Mesendoderm (in vitro differentiated cells): ENCODE measurements around the gene ICAM4.

ENCODE experiments used
- DNase-seq: peaks from one replicate; pipeline ENCODE4 v3.0.0; 2013
- H2AK5ac ChIP-seq: 2 replicates; pipeline ENCODE4 v1.6.1; 2013; ENCODE audit warnings: low read length, inconsistent platforms
- H2BK120ac ChIP-seq: 2 replicates; pipeline ENCODE4 v1.6.1; 2013; ENCODE audit warnings: low read depth, mild to moderate bottlenecking, low read length, moderate library complexity, mixed read lengths
- H2BK15ac ChIP-seq: replicated peaks from 2 replicates; pipeline ENCODE4 v1.6.1; 2013; ENCODE audit warnings: low read depth, mild to moderate bottlenecking, moderate library complexity
- H2BK5ac ChIP-seq: 2 replicates; pipeline ENCODE4 v1.6.1; 2013; ENCODE audit warnings: low read length, inconsistent platforms
- H3K18ac ChIP-seq: 2 replicates; pipeline ENCODE4 v1.6.1; 2013; ENCODE audit warnings: mild to moderate bottlenecking, low read length, mixed read lengths
- H3K23ac ChIP-seq: one replicate; pipeline ENCODE4 v1.6.1; 2013; ENCODE audit warnings: low read length
- H3K27ac ChIP-seq: 2 replicates; pipeline ENCODE4 v1.5.1; 2013; ENCODE audit warnings: low read depth, mild to moderate bottlenecking, inconsistent platforms, low read length, moderate library complexity
- H3K27me3 ChIP-seq: 2 replicates; pipeline ENCODE4 v1.6.1; 2013; ENCODE audit warnings: low read length, control low read depth, mild to moderate bottlenecking, inconsistent platforms; ENCODE audit not compliant: insufficient read depth, poor library complexity
- H3K36me3 ChIP-seq: 2 replicates; pipeline ENCODE4 v1.6.1; 2013; ENCODE audit warnings: low read length, inconsistent platforms; ENCODE audit not compliant: control insufficient read depth, insufficient read depth
- H3K4ac ChIP-seq: one replicate; pipeline ENCODE4 v1.6.1; 2013; ENCODE audit warnings: low read depth, mild to moderate bottlenecking, low read length, moderate library complexity
- H3K4me1 ChIP-seq: 2 replicates; pipeline ENCODE4 v1.6.1; 2013; ENCODE audit warnings: low read depth, low read length, inconsistent platforms; ENCODE audit not compliant: control insufficient read depth
- H3K4me2 ChIP-seq: 2 replicates; pipeline ENCODE4 v1.6.1; 2013; ENCODE audit warnings: low read length
- H3K4me3 ChIP-seq: 2 replicates; pipeline ENCODE4 v1.5.1; 2013; ENCODE audit warnings: mild to moderate bottlenecking, low read length
- H3K56ac ChIP-seq: one replicate; pipeline ENCODE4 v1.6.1; 2013; ENCODE audit warnings: low read length
- H3K79me1 ChIP-seq: 2 replicates; pipeline ENCODE4 v1.6.1; 2013; ENCODE audit warnings: low read length, inconsistent platforms
- H3K79me2 ChIP-seq: 2 replicates; pipeline ENCODE4 v1.6.1; 2013; ENCODE audit warnings: mild to moderate bottlenecking, low read length; ENCODE audit not compliant: control insufficient read depth, insufficient read depth
- H3K9ac ChIP-seq: 2 replicates; pipeline ENCODE4 v1.6.1; 2013; ENCODE audit warnings: low read length, inconsistent platforms
- H4K5ac ChIP-seq: one replicate; pipeline ENCODE4 v1.6.1; 2013; ENCODE audit warnings: low read length
- H4K8ac ChIP-seq: one replicate; pipeline ENCODE4 v1.6.1; 2013; ENCODE audit warnings: low read depth, mild to moderate bottlenecking, control low read depth, low read length, moderate library complexity
- WGBS: extraction: QIAGEN DNeasy Blood & Tissue Kit; methylation state at CpG from one replicate; pipeline ENCODE4 v1.1.7; 2013; ENCODE audit warnings: low lambda C conversion rate, missing lambda C conversion rate; ENCODE audit not compliant: insufficient coverage; ENCODE audit errors: extremely low coverage; 5-methylcytosine and 5-hydroxymethylcytosine counted together

Gene ICAM4

DNA sequence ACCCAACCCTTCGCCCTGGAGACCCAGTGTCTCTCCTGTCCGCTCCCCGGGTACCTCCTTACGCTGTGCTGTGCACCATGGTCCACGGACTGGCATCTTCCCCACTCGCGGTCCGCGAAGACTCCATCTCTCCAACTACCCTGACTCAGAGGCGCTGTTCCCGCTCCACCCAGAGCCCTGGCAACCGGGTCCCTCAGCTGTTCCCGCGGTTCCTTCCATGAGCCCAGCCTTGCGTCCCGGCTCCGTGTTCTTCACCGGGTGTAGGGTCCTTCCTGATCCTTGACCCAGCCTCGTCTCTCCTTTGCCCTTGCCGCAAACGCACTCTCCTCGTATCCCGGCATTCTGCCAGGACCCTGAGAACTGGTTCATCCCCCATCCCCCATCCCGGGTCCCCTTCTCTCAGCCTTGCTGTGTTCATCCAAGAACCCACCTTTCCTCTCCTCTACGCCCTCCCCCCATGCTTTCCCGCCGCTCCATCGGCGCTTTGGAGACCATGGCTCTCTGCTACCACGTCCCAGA is 3.7 kb downstream of the ICAM4 start:
- no peak overlapping the region for H3K4ac ChIP-seq
- no peak overlapping the region for H2BK120ac ChIP-seq
- no peak overlapping the region for H2BK15ac ChIP-seq
- H3K9ac ChIP-seq: peak overlapping the region; percentile 36
- H2BK5ac ChIP-seq: no peak overlapping the region
- H3K36me3 ChIP-seq: no peaks in the 10 kb centered on the region
- no CpG with 5 or more reads among the region's 30 CpGs for WGBS
- peak overlapping the region; percentile 66 for H3K23ac ChIP-seq
- no peaks in the 10 kb centered on the region for H3K79me1 ChIP-seq
- H3K4me1 ChIP-seq: peaks cover 5% of the 10 kb centered on the region
- H3K27ac ChIP-seq: no peak overlapping the region
- H4K8ac ChIP-seq: no peak overlapping the region
- H3K27me3 ChIP-seq: peaks cover 43% of the 10 kb centered on the region
- no peak overlapping the region for H3K4me3 ChIP-seq
- H3K4me2 ChIP-seq: peak overlapping the region; percentile 59
- H3K18ac ChIP-seq: no peak overlapping the region
- no peaks in the 10 kb centered on the region for H3K79me2 ChIP-seq
- DNase-seq: peak; percentile 21
- H4K5ac ChIP-seq: no peak overlapping the region
- H2AK5ac ChIP-seq: no peak overlapping the region
- peak overlapping the region; percentile 5 for H3K56ac ChIP-seq

DNA sequence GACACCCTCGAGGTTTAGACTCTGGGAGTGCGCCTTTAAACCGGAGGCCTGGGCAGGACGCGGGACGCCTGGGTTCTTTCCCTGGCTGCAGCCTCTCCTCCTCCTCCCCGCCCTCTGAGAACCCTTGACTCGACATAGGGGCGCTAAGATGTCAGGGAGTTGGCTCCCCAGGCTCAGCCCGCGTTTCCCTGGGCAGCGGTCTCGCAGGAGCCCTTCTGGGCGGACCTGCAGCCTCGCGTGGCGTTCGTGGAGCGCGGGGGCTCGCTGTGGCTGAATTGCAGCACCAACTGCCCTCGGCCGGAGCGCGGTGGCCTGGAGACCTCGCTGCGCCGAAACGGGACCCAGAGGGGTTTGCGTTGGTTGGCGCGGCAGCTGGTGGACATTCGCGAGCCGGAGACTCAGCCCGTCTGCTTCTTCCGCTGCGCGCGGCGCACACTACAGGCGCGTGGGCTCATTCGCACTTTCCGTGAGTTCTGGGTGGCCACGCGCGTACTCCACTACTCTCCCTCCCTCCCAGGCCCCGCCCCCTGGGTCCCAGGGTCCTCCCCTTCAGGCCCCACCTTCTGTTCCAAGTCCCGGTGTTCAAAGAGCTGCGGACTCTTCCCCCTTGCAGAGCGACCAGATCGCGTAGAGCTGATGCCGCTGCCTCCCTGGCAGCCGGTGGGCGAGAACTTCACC is 4.3 kb downstream of the ICAM4 start:
- Histone ChIP-seq H3K4ac (no peak overlapping the region), H3K79me2 (no peaks in the 10 kb centered on the region), H4K8ac (no peak overlapping the region), H2AK5ac (no peak overlapping the region), H3K4me1 (peaks cover 5% of the 10 kb centered on the region), H3K9ac (peak overlapping the region; percentile 32), H3K23ac (peak overlapping the region; percentile 66), H3K27me3 (peaks cover 48% of the 10 kb centered on the region), H2BK5ac (no peak overlapping the region), H3K18ac (no peak overlapping the region), H3K4me3 (no peak overlapping the region), H3K4me2 (peak overlapping the region; percentile 59), H2BK120ac (no peak overlapping the region), H3K79me1 (no peaks in the 10 kb centered on the region), H4K5ac (no peak overlapping the region), H2BK15ac (no peak overlapping the region), H3K36me3 (no peaks in the 10 kb centered on the region), H3K56ac (peak overlapping the region; percentile 64), H3K27ac (no peak overlapping the region)
- WGBS: no CpG with 5 or more reads among the region's 57 CpGs
- DNase-seq: peak; percentile 60

DNA sequence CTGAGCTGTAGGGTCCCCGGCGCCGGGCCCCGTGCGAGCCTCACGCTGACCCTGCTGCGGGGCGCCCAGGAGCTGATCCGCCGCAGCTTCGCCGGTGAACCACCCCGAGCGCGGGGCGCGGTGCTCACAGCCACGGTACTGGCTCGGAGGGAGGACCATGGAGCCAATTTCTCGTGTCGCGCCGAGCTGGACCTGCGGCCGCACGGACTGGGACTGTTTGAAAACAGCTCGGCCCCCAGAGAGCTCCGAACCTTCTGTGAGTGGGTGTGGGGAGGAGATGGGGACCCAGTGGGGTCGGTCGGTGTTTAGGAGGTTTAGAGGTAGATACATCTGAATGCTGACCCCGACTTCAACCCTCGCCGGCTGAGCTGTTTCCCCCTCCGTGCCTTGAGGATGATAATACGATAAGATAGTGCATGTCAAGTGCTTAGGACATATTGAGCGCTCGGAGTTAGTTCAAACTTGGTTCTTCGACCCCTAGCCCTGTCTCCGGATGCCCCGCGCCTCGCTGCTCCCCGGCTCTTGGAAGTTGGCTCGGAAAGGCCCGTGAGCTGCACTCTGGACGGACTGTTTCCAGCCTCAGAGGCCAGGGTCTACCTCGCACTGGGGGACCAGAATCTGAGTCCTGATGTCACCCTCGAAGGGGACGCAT is 4.9 kb downstream of the ICAM4 start:
- Histone ChIP-seq H3K27me3 (peaks cover 52% of the 10 kb centered on the region), H3K4me3 (no peak overlapping the region), H4K8ac (no peak overlapping the region), H2BK120ac (no peak overlapping the region), H4K5ac (no peak overlapping the region), H2AK5ac (no peak overlapping the region), H3K4ac (no peak overlapping the region), H3K23ac (no peak overlapping the region), H3K79me2 (no peaks in the 10 kb centered on the region), H3K18ac (no peak overlapping the region), H3K9ac (peak overlapping the region; percentile 43), H3K79me1 (no peaks in the 10 kb centered on the region), H3K4me2 (peak overlapping the region; percentile 59), H2BK15ac (no peak overlapping the region), H3K4me1 (peaks cover 5% of the 10 kb centered on the region), H3K36me3 (no peaks in the 10 kb centered on the region), H3K56ac (peak overlapping the region; percentile 64), H3K27ac (no peak overlapping the region), H2BK5ac (no peak overlapping the region)
- WGBS: no CpG with 5 or more reads among the region's 49 CpGs
- DNase-seq: no peak

DNA sequence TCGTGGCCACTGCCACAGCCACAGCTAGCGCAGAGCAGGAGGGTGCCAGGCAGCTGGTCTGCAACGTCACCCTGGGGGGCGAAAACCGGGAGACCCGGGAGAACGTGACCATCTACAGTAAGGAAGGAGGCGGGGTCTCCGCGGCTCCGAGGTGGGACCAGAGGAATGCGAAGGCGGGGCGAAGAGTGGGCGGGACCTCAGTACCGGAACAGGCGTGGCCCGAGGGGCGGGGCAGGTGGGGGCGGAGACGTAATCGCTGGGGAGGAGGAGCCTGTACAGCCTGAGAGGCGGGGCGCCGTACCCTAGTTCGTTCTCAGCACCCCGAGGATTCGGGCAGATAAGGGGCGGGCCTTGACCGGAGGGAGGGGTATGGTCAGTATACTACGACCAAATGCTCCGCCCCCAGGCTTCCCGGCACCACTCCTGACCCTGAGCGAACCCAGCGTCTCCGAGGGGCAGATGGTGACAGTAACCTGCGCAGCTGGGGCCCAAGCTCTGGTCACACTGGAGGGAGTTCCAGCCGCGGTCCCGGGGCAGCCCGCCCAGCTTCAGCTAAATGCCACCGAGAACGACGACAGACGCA is 5.5 kb downstream of the ICAM4 start:
- Histone ChIP-seq H3K79me2 (no peaks in the 10 kb centered on the region), H3K23ac (no peak overlapping the region), H2BK5ac (no peak overlapping the region), H3K4me2 (peak overlapping the region; percentile 61), H4K8ac (no peak overlapping the region), H3K27me3 (peaks cover 53% of the 10 kb centered on the region), H2BK120ac (no peak overlapping the region), H3K79me1 (no peaks in the 10 kb centered on the region), H3K27ac (no peak overlapping the region), H4K5ac (no peak overlapping the region), H2AK5ac (no peak overlapping the region), H3K18ac (no peak overlapping the region), H3K4me1 (peaks cover 5% of the 10 kb centered on the region), H3K4me3 (no peak overlapping the region), H3K9ac (peak overlapping the region; percentile 5), H3K56ac (peak overlapping the region; percentile 34), H2BK15ac (no peak overlapping the region), H3K36me3 (no peaks in the 10 kb centered on the region), H3K4ac (no peak overlapping the region)
- WGBS: no CpG with 5 or more reads among the region's 45 CpGs
- DNase-seq: peak; percentile 89

DNA sequence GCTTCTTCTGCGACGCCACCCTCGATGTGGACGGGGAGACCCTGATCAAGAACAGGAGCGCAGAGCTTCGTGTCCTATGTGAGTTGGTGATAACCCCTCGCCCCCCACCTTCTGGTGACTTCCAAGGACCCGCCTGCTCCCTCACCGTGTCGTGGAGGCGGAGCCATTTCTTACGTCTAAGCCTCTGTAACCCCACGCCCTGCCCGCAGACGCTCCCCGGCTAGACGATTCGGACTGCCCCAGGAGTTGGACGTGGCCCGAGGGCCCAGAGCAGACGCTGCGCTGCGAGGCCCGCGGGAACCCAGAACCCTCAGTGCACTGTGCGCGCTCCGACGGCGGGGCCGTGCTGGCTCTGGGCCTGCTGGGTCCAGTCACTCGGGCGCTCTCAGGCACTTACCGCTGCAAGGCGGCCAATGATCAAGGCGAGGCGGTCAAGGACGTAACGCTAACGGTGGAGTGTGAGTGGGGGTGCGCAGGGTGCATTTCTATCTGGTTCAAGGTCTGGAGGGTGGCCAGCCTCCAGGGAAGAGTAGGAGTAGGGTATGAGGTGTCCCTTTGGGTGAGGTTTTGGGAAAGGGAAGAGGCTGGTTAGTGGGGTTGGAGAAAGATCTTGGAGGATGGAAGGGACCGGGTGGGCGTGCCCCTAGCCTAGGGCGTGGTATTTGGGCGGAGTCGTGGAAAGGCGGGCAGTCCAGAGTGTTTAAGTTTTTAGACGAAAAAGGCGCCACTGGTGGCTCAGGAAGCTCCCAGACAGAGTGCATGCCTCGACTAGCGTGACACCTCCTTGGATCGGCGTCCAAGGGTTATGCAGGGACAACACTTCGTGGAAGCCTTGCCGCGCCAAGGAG is 6.3 kb downstream of the ICAM4 start:
- peak overlapping the region; percentile 61 for H3K4me2 ChIP-seq
- H3K18ac ChIP-seq: no peak overlapping the region
- H3K36me3 ChIP-seq: no peaks in the 10 kb centered on the region
- H2BK120ac ChIP-seq: no peak overlapping the region
- H3K4ac ChIP-seq: no peak overlapping the region
- peak; percentile 44 for DNase-seq
- no peak overlapping the region for H4K8ac ChIP-seq
- H3K23ac ChIP-seq: no peak overlapping the region
- H2BK15ac ChIP-seq: no peak overlapping the region
- H3K27ac ChIP-seq: no peak overlapping the region
- H3K79me2 ChIP-seq: no peaks in the 10 kb centered on the region
- no peak overlapping the region for H2AK5ac ChIP-seq
- H3K27me3 ChIP-seq: peaks cover 46% of the 10 kb centered on the region
- WGBS: no CpG with 5 or more reads among the region's 56 CpGs
- no peak overlapping the region for H3K4me3 ChIP-seq
- H3K56ac ChIP-seq: peak overlapping the region; percentile 34
- H4K5ac ChIP-seq: no peak overlapping the region
- no peaks in the 10 kb centered on the region for H3K79me1 ChIP-seq
- no peak overlapping the region for H2BK5ac ChIP-seq
- H3K9ac ChIP-seq: peak overlapping the region; percentile 5
- peaks cover 5% of the 10 kb centered on the region for H3K4me1 ChIP-seq
